Muscle layer of duodenum (tissue), 2 donors: ENCODE results near the gene DDIT4.
"Not testable (repeated sequence)": the region's sequence is repeated elsewhere in the genome, so short reads cannot be mapped to it uniquely, and the experiment has no call there.

Experiments used
- H3K27ac ChIP-seq: one replicate; pipeline ENCODE4 v1.7.0; 2013; ENCODE audit warnings: mild to moderate bottlenecking, low read length
- H3K27me3 ChIP-seq: one replicate; pipeline ENCODE4 v1.7.0; 2013; ENCODE audit warnings: low read depth, mild to moderate bottlenecking, control low read depth, low read length
- H3K36me3 ChIP-seq, 2 donors: one replicate each; pipeline ENCODE4 v1.7.0; 2013; ENCODE audit warnings: low read length in 2 of 2, control low read depth in 1 of 2, mild to moderate bottlenecking in 1 of 2; ENCODE audit not compliant: insufficient read depth in 2 of 2, control insufficient read depth in 1 of 2
- H3K4me1 ChIP-seq, 2 donors: one replicate each; pipeline ENCODE4 v1.7.0; 2013; ENCODE audit warnings: low read length in 2 of 2, mild to moderate bottlenecking in 2 of 2, control low read depth in 1 of 2, moderate library complexity in 1 of 2; ENCODE audit not compliant: insufficient read depth in 2 of 2, control insufficient read depth in 1 of 2
- H3K4me3 ChIP-seq, 2 donors: one replicate each; pipeline ENCODE4 v1.7.0; 2013; ENCODE audit warnings: low read length in 2 of 2, low read depth in 1 of 2, mild to moderate bottlenecking in 1 of 2
- H3K9me3 ChIP-seq, 2 donors: one replicate each; pipeline ENCODE4 v1.7.0; 2013; ENCODE audit warnings: low read length in 2 of 2, control low read depth in 1 of 2, mild to moderate bottlenecking in 1 of 2; ENCODE audit not compliant: control insufficient read depth in 1 of 2
- donor health status: healthy.

Gene DDIT4

DNA sequence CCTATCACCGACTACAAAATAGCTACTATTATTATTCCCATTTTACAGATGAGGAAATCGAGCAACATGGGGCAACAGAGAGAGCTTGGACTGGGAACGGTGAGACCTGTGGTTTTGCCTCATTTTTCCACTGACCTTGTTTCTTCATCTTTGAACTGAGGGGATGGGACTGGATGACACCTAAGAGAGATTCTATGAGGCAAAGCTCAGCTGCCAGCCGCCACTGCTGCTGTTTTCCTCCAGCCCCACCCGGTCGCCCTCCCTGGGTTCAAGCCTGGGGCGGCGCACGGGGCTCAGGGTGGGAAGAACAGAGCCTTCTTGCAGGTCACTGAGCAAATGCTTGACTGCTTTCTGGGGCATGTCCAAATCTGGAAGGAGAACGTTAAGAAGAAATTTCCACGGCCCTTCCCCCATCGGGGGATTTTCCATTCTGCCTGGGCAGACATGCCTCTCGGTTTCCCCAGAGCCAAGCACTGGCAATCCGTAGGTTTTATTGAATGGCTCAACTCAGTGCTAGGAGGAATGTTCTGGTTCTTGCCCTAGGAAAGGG, 12.3 kb downstream of the DDIT4 start:
- Histone ChIP-seq H3K9me3 (no peaks in the 10 kb centered on the region), H3K27me3 (no peaks in the 10 kb centered on the region), H3K4me1 (peaks cover 0 to 5% of the 10 kb centered on the region in 2 donors), H3K4me3 (no peak overlapping the region), H3K36me3 (no peaks in the 10 kb centered on the region), H3K27ac (no peak overlapping the region)

DNA sequence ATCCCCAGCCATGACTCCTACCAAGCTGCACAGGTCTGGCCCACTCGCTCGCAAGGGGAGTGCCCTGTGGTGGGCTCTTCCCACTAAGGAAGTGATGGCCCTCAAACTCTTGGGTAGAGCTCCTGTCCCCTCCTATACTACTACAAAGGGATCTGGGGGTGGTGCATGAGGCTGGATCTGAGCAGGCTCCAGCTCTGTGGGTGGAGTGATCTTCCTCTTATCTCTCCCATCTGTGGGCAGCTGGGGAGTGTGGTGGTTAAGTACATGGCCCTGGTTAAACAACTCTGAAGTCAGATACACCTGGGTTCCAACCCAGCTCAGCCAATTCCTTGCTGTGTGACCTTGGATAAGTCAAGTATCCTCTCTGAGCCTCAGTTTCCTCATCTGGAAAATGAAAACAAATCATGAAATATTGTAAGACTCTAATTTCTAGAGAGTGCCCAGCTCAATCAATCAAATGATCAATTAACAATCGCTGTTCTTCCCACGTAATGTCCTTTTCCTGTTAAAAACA, 17.4 kb downstream of the DDIT4 start:
- no peak overlapping the region for H3K4me3 ChIP-seq
- H3K27ac ChIP-seq: no peak overlapping the region
- no peaks in the 10 kb centered on the region for H3K36me3 ChIP-seq
- no peaks in the 10 kb centered on the region for H3K27me3 ChIP-seq
- H3K9me3 ChIP-seq: no peaks in the 10 kb centered on the region
- peaks cover 0 to 5% of the 10 kb centered on the region in 2 donors for H3K4me1 ChIP-seq

DNA sequence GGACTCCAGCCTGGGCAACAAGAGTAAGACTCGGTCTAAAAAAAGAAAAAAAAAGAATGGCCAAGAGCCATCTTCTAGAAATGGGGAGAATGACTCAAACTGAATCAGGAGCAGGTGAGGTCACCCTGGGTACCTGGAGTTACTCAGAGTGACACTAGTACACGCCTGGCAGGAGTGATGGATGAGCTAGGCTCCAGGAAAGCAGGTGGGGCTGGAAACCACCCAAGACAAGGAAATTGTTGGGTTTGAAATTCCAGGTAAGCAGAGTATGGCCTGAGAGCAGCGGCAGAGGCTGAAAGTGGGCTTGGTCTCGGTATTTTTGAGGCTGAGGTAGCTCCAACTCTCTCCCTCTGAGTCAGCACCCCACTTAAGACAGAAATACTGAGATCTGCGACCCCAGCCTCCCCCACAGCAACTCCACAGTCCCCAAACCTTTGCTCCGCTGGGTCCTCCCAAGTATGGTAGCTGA, 18.5 kb downstream of the DDIT4 start:
- Histone ChIP-seq H3K4me1 (no peaks in the 10 kb centered on the region), H3K27ac (no peak overlapping the region), H3K27me3 (no peaks in the 10 kb centered on the region), H3K9me3 (no peaks in the 10 kb centered on the region), H3K4me3 (no peak overlapping the region), H3K36me3 (no peaks in the 10 kb centered on the region)

DNA sequence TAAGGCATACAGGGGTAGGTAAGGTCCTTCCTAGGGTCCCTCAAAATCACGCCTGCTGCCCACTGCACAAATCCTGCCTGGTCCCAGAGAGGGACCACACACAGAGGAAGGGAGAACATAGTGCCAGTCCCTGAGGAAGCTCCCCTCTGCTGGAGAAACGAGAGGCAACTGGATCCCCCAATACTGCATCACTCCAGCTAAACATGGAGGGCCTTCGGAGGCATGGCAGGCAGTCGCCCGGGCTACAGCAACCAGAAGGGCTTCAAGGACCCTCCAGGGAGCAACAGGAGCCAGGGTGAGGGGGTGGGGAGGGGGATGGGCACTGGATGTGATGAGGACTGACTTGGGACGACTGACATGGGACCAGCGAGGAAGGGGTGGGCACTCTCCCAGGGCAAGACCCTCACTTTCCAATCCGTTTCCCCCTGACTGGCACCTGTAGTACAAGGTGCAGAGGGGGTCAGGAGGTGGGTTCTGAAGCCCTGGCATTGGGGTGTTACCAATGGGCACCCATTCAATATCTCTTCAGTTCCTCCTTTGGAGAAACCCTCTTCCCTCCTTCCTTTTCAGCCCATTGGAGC, 21.7 kb downstream of the DDIT4 start:
- H3K36me3 ChIP-seq: no peaks in the 10 kb centered on the region
- no peak overlapping the region for H3K27ac ChIP-seq
- H3K27me3 ChIP-seq: no peaks in the 10 kb centered on the region
- peaks cover 0 to 5% of the 10 kb centered on the region in 2 donors for H3K4me1 ChIP-seq
- H3K4me3 ChIP-seq: no peak overlapping the region
- H3K9me3 ChIP-seq: no peaks in the 10 kb centered on the region

DNA sequence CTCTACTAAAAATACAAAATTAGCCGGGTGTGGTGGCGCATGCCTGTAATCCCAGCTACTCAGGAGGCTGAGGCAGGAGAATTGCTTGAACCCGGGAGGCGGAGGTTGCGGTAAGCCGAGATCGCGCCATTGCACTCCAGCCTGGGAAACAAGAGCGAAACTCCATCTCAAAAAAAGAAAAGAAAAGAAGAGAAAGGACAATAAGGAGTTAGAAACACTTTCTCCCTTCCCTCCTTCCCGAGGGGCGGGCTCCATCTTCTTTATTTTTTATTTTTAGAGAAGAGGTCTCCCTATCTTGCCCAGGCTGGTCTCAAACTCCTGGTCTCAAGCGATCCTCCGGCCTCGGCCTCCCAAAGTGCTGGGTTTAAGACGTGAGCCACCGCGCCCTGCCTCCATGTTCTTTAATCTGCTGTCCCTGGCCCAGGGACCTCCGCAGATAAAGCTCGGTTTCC, 23.1 kb downstream of the DDIT4 start:
- not testable (repeated sequence) for H3K9me3 ChIP-seq, H3K27me3 ChIP-seq, H3K36me3 ChIP-seq, H3K4me1 ChIP-seq
- H3K27ac ChIP-seq: peak overlapping the region; percentile 94
- H3K4me3 ChIP-seq: peak overlapping the region; percentile 70 to 73

DNA sequence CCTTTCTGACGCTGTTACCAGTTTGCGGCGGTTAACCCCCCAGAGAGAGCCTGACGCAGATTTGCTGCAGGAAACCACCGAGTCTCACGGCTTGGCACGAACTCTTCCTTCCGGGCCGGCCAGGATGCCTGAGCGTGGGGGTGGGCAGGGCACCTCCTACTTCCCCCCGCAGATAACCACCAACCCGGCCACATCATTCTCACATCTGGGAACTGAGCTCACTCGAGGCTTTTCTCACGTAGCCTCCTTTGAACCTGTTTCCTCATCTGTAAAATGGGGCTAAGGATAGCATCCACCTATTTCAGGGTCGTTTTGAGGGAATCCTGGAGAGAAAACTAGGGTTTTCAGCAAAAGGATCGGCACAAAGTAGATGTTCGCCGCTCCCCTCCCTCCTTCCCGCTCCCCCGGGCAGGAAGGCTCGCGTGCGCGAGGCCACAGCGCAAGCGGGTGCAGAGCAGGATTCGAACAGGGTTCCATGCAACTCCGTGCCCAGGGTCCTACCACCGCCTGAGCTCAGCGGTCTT, 23.6 kb downstream of the DDIT4 start:
- H3K9me3 ChIP-seq: no peaks in the 10 kb centered on the region
- H3K36me3 ChIP-seq: no peaks in the 10 kb centered on the region
- peaks cover 0 to 5% of the 10 kb centered on the region in 2 donors for H3K4me1 ChIP-seq
- peak overlapping the region; percentile 94 for H3K27ac ChIP-seq
- H3K4me3 ChIP-seq: peak overlapping the region; percentile 70 to 73
- no peaks in the 10 kb centered on the region for H3K27me3 ChIP-seq

DNA sequence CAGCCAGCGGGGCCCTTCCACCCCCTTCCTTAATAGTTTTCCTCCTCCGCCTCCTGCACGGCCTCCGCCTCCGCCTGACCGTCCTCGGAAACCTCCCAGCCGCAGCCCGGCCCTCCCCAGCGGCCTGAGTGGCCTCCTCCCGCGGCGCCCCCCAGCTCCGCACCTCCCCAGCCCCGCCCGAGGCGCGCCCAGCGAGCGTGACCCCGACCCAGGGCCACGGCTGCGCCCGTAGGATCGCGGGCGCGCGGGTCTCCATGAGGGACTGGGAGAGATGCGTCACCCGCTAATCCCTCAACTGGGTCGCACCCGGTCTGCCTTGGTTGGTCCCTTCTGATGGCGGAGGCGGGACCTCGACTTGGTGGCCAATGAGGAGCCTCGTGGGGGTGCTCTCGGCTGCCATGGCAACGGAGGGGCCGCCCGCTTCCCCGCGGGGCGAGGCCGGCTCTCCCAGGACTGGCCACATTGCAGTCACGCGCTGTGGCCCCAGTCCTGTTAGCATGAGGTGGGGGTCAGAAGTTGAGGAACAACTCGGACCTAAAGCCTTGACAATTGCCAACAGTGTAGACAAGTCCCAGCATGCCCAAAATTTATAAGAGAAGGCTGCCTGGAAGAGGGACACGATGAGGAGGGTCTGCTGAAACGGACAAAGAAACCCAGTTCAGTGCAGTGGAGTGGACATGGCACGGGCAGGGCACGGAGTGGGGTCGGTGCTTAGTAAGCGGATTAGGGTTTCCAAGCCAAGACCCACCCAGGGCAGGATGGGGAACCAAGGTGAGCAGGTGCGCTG, 24.3 kb downstream of the DDIT4 start:
- Histone ChIP-seq H3K36me3 (no peaks in the 10 kb centered on the region), H3K9me3 (no peaks in the 10 kb centered on the region), H3K27me3 (no peaks in the 10 kb centered on the region), H3K27ac (peak overlapping the region; percentile 94), H3K4me1 (peaks cover 0 to 5% of the 10 kb centered on the region in 2 donors), H3K4me3 (peak overlapping the region; percentile 70 to 73)

DNA sequence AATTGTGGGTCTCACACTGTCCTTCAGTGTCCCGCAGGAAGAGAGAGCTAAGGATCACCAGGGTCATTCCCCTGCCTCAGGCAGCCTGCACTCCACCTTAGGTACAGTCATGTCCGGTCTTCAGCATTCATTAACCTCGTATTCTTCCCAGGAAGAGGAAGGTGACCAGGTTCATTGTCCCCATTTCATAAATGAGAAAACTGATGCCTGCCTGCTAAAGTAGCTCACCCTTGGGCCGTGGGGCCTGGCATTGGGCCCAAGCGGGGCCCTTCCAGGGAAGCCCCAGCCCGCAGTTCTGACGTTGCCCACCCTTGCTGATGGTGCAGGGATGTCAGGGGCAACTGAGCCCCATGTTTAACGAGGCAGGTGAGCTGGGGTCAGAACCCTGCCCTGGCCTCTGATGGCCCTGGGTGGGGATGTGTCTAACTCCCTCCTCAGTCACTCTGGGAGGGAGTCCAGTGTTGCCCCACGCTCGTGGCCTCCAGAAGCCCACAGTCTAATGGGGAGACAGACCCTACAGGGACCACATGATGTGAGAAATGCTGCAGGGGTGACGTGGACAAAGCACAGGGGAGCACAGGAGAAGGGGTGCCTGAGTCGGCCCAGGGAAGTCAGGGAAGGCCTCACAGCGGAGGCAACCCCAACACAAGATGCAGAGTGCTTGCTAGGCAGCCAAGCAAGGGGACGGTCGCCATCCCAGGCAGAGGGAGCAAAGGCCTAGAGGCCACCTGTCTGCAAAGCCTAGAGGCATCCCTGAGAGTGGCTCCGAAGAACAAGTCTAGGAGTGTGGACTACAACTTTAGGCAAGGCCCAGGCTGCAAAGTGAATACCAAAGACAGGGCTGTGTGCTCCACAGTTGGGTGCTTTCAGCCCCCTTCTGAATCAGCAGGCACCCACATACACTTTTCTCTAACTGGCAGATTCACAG, 25.1 kb downstream of the DDIT4 start:
- Histone ChIP-seq H3K27me3 (no peaks in the 10 kb centered on the region), H3K9me3 (no peaks in the 10 kb centered on the region), H3K4me3 (peak overlapping the region in 1 of 2 donors; percentile 70), H3K36me3 (no peaks in the 10 kb centered on the region), H3K4me1 (peaks cover 0 to 5% of the 10 kb centered on the region in 2 donors), H3K27ac (peak overlapping the region; percentile 94)

DNA sequence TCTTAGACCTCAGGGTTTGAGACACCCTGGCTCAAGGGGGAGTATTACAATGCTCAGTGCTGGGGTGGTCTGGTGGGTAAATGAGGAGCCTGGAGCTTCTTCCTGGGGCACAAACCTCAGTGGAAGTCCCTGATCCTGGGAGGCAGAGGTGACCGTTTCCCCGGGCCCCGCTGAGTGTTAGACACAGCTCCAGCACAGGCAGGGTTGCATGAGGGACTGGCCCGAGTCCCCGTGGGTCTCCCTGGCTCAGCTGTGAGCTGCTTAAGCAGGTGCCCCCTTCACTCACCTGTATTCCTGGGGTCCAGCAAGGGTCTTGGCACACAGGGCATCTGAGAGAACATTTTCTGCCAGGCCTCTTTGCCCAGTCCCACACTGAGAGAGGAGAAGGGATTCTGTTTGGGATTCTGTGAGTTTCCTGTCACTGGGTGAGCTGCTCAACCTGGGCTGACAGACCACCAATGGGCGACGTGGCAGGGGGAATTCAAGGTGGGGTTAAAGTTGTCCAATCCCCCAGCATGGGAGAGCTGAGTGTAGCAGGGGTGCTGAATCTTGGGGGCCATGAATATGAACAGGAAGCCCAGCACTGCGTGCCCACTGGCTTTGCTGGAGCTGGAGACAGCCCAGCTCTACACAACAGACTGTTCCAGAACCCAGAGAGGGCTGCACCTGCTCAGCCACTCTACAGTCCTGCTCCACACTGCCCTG, 29.9 kb downstream of the DDIT4 start:
- H3K36me3 ChIP-seq: no peaks in the 10 kb centered on the region
- no peaks in the 10 kb centered on the region for H3K9me3 ChIP-seq
- no peak overlapping the region for H3K27ac ChIP-seq
- no peak overlapping the region for H3K4me3 ChIP-seq
- peaks cover 4 to 5% of the 10 kb centered on the region in 2 donors for H3K4me1 ChIP-seq
- H3K27me3 ChIP-seq: no peaks in the 10 kb centered on the region

DNA sequence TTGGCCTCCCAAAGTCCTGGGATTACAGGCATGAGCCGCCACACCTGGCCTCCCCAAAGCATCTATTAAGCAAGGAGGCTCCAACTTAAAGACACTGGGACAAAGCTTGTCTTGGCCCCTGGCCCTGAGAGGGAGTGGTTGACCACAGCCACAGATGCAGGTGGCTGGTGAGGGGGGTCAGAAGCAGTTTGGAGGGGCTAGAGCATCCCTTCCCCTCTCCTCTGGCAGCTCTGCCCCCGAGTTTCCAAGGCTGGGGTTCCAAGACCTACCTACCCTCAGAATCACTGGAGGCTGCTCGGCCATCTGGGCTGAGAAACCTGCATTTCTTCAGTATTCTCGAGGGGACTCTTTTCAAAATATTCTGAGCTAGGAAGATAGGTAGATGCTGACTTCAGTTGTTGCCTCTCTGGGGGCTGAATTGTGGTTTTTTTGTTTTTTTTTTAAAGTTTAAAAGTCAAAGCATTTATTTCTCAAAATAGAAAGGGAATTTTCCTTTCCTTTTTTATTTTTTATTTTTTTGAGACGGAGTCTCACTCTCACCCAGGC, 32.6 kb downstream of the DDIT4 start:
- no peaks in the 10 kb centered on the region for H3K9me3 ChIP-seq
- H3K4me1 ChIP-seq: peaks cover 11 to 14% of the 10 kb centered on the region in 2 donors
- no peak overlapping the region for H3K27ac ChIP-seq
- no peak overlapping the region for H3K4me3 ChIP-seq
- H3K27me3 ChIP-seq: no peaks in the 10 kb centered on the region
- no peaks in the 10 kb centered on the region for H3K36me3 ChIP-seq
